Body of pancreas (tissue), 4 donors: ENCODE data around the gene ESRRA.

Experiments
- CTCF ChIP-seq, 7 experiments: fragments of 450-650 bp in 4 of 7; fragments of 200-600 bp in 3 of 7; sonication (generic) in 3 of 7; IDR thresholded peaks; one replicate each; pipeline ENCODE4 v1.5.1; 2016 to 2019; ENCODE audit warnings: antibody characterized with exemption in 7 of 7
- POLR2A ChIP-seq, 3 donors: fragments of 450-650 bp; IDR thresholded peaks; one replicate each; pipeline ENCODE4 v1.6.1; 2016; ENCODE audit warnings: antibody characterized with exemption in 3 of 3, mild to moderate bottlenecking in 2 of 3

GRCh38 chr11:64324692-64325469 is 19.6 kb downstream of the ESRRA start:
- no peak for TF ChIP-seq POLR2A (IDR thresholded peaks at IDR 0.05)
- no peak for TF ChIP-seq CTCF (IDR thresholded peaks at IDR 0.05)
